KMS-11 (cell line): ENCODE data around the gene LRP10.
"Not testable (repeated sequence)": the region's sequence is repeated elsewhere in the genome, so short reads cannot be mapped to it uniquely, and the experiment has no call there.

Experiments
- H2AFZ ChIP-seq: fragments of 200-600 bp; sonication (generic); 2 replicates; pipeline ENCODE4 v1.6.1; 2016; ENCODE audit warnings: antibody characterized with exemption, mixed run types, low read depth
- H3K27ac ChIP-seq: fragments of 200-600 bp; sonication (generic); 2 replicates; pipeline ENCODE4 v1.6.1; 2016; ENCODE audit warnings: mild to moderate bottlenecking, mixed run types
- H3K27me3 ChIP-seq: fragments of 200-600 bp; sonication (generic); 2 replicates; pipeline ENCODE4 v1.6.1; 2017; ENCODE audit warnings: mild to moderate bottlenecking, low read depth, mixed run types, moderate library complexity; ENCODE audit not compliant: insufficient read depth
- H3K36me3 ChIP-seq: fragments of 200-600 bp; sonication (generic); 2 replicates; pipeline ENCODE4 v1.6.1; 2017; ENCODE audit warnings: mild to moderate bottlenecking, mixed run types; ENCODE audit not compliant: insufficient read depth
- H3K4me1 ChIP-seq: fragments of 200-600 bp; sonication (generic); 2 replicates; pipeline ENCODE4 v1.6.1; 2016; ENCODE audit warnings: mild to moderate bottlenecking, low read depth, mixed run types; ENCODE audit not compliant: poor library complexity, severe bottlenecking
- H3K4me2 ChIP-seq: fragments of 200-600 bp; sonication (generic); 2 replicates; pipeline ENCODE4 v1.7.0; 2016; ENCODE audit warnings: mild to moderate bottlenecking, mixed run types
- H3K4me3 ChIP-seq: fragments of 200-600 bp; sonication (generic); IDR thresholded peaks from 2 replicates; pipeline ENCODE4 v1.6.1; 2017; ENCODE audit warnings: low read depth, low read length, mixed read lengths; ENCODE audit not compliant: insufficient read depth
- H3K79me2 ChIP-seq: fragments of 200-600 bp; sonication (generic); 2 replicates; pipeline ENCODE4 v1.6.1; 2016; ENCODE audit warnings: low read depth, mixed run types; ENCODE audit not compliant: insufficient read depth
- H3K9ac ChIP-seq: fragments of 200-600 bp; sonication (generic); 2 replicates; pipeline ENCODE4 v1.6.1; 2016; ENCODE audit warnings: mild to moderate bottlenecking, mixed run types
- H4K20me1 ChIP-seq: fragments of 200-600 bp; sonication (generic); 2 replicates; pipeline ENCODE4 v1.6.1; 2016; ENCODE audit warnings: mild to moderate bottlenecking, mixed run types; ENCODE audit not compliant: insufficient read depth
- CTCF ChIP-seq: fragments of 200-600 bp; sonication (generic); conservative IDR thresholded peaks from 2 replicates; pipeline ENCODE4 v1.6.1; 2017; ENCODE audit warnings: low read depth, mild to moderate bottlenecking, antibody characterized with exemption, low read length, moderate library complexity, mixed read lengths

The LRP10 gene

GRCh38 chr14:22847661-22848341, 23.7 kb upstream of the LRP10 start:
- Histone ChIP-seq H3K9ac (no peak overlapping the region), H2AFZ (no peak overlapping the region), H3K79me2 (no peaks in the 10 kb centered on the region), H3K36me3 (no peaks in the 10 kb centered on the region), H3K4me3 (no peak overlapping the region), H3K27me3 (no peaks in the 10 kb centered on the region), H3K4me2 (no peak overlapping the region), H4K20me1 (no peaks in the 10 kb centered on the region), H3K4me1 (peaks cover 11% of the 10 kb centered on the region), H3K27ac (no peak overlapping the region)
- TF ChIP-seq CTCF, result no peak

- no peak for TF ChIP-seq CTCF
- H3K4me1 ChIP-seq, result peaks cover 14% of the 10 kb centered on the region
- no peak overlapping the region for H3K4me3 ChIP-seq
- no peak overlapping the region for H3K4me2 ChIP-seq
- H3K9ac ChIP-seq, result no peak overlapping the region
- no peaks in the 10 kb centered on the region for H4K20me1 ChIP-seq
- H3K79me2 ChIP-seq, result no peaks in the 10 kb centered on the region
- no peak overlapping the region for H2AFZ ChIP-seq
- no peaks in the 10 kb centered on the region for H3K27me3 ChIP-seq
- no peak overlapping the region for H3K27ac ChIP-seq
- no peaks in the 10 kb centered on the region for H3K36me3 ChIP-seq
These were observed 23.0 kb upstream of the LRP10 start for GRCh38 chr14:22848351-22849164.

GRCh38 chr14:22849212-22849819, 22.2 kb upstream of the LRP10 start:
- H3K4me1 ChIP-seq, result peaks cover 17% of the 10 kb centered on the region
- H3K4me3 ChIP-seq, result no peak overlapping the region
- no peaks in the 10 kb centered on the region for H3K79me2 ChIP-seq
- H4K20me1 ChIP-seq, result no peaks in the 10 kb centered on the region
- no peak overlapping the region for H2AFZ ChIP-seq
- H3K27me3 ChIP-seq, result no peaks in the 10 kb centered on the region
- H3K4me2 ChIP-seq, result no peak overlapping the region
- no peak overlapping the region for H3K9ac ChIP-seq
- H3K36me3 ChIP-seq, result no peaks in the 10 kb centered on the region
- no peak for TF ChIP-seq CTCF
- H3K27ac ChIP-seq, result no peak overlapping the region

- Histone ChIP-seq H3K9ac (no peak overlapping the region), H3K27ac (no peak overlapping the region), H3K4me3 (no peak overlapping the region), H3K36me3 (no peaks in the 10 kb centered on the region), H3K4me2 (no peak overlapping the region), H2AFZ (no peak overlapping the region), H3K4me1 (peaks cover 24% of the 10 kb centered on the region), H3K27me3 (no peaks in the 10 kb centered on the region), H4K20me1 (no peaks in the 10 kb centered on the region), H3K79me2 (no peaks in the 10 kb centered on the region)
- no peak for TF ChIP-seq CTCF
These were observed 20.4 kb upstream of the LRP10 start for GRCh38 chr14:22850944-22851764.

GRCh38 chr14:22852178-22852577, 19.4 kb upstream of the LRP10 start:
- H3K4me2 ChIP-seq, H3K27me3 ChIP-seq, H3K4me3 ChIP-seq, H3K79me2 ChIP-seq, H3K36me3 ChIP-seq, H2AFZ ChIP-seq, H4K20me1 ChIP-seq, H3K9ac ChIP-seq: not testable (repeated sequence)
- H3K27ac ChIP-seq, result peak overlapping the region; percentile 77; the same call in 1 of the 2 replicates
- H3K4me1 ChIP-seq, result peaks cover 18% of the 10 kb centered on the region
